Thyroid gland (tissue), 4 donors: Measurements from ENCODE around the gene HOXD8. TPM values are rescaled to one million over a fixed set of nuclear protein-coding genes. Genes with fewer than 3 reads are reported as not detected.

ENCODE experiments used
- DNase-seq, 2 donors: peaks; one replicate each; pipeline ENCODE4 v3.0.0-alpha.2; 2019
- H3K27ac ChIP-seq, 3 donors: fragments of 200-600 bp; sonication (generic); 1 replicate in 2 of 3; 2 replicates in 1 of 3; pipeline ENCODE4 v1.5.1; 2016 to 2019; ENCODE audit warnings: mild to moderate bottlenecking in 1 of 3, moderate library complexity in 1 of 3
- H3K27me3 ChIP-seq: fragments of 200-600 bp; sonication (generic); one replicate; pipeline ENCODE4 v1.5.1; 2019
- H3K36me3 ChIP-seq, 2 donors: fragments of 200-600 bp; sonication (generic); one replicate each; pipeline ENCODE4 v1.5.1; 2016 to 2019
- H3K4me1 ChIP-seq, 2 donors: fragments of 200-600 bp; sonication (generic); one replicate each; pipeline ENCODE4 v1.5.1; 2017 to 2019
- H3K4me3 ChIP-seq, 3 donors: fragments of 200-600 bp; sonication (generic); replicated peaks in 1 of 3; 1 replicate in 2 of 3; 2 replicates in 1 of 3; pipeline ENCODE4 v1.5.1; 2016; ENCODE audit warnings: mild to moderate bottlenecking in 1 of 3
- H3K9me3 ChIP-seq: fragments of 200-600 bp; sonication (generic); one replicate; pipeline ENCODE4 v1.5.1; 2017
- POLR2A ChIP-seq, 2 donors: fragments of 450-650 bp; IDR thresholded peaks; one replicate each; pipeline ENCODE4 v1.6.1; 2017; ENCODE audit warnings: antibody characterized with exemption in 2 of 2, mild to moderate bottlenecking in 2 of 2, moderate library complexity in 1 of 2
- WGBS, 2 donors: methylation state at CpG; one replicate each; pipeline ENCODE4 v1.1.5; 2017; 5-methylcytosine and 5-hydroxymethylcytosine counted together
- intact Hi-C: fragments of 100-400 bp; cut with DNase I; formaldehyde crosslinking; loops from one replicate; pipeline ENCODE4 v1.15.1; 2023
- total RNA-seq, 4 donors: library from RNA; depleted of rRNA; stranded (reverse); fragments of >200 nt; gene quantifications; one replicate each; pipeline ENCODE4 v1.2.3, GENCODE V29; 2016
- TF ChIP-seq, protein P1 (sequence below), 6 experiments: fragments of 200-600 bp in 3 of 6; fragments of 450-650 bp in 3 of 6; sonication (generic) in 3 of 6; IDR thresholded peaks; one replicate each; pipeline ENCODE4 v1.5.1; 2016 to 2019; ENCODE audit warnings: antibody characterized with exemption in 6 of 6, mild to moderate bottlenecking in 2 of 6, inconsistent platforms in 1 of 6, moderate library complexity in 1 of 6

The HOXD8 gene
- total RNA-seq, 4 donors from 2014 or later: 4.1 to 24.9 (median 9.9) TPM

DNA sequence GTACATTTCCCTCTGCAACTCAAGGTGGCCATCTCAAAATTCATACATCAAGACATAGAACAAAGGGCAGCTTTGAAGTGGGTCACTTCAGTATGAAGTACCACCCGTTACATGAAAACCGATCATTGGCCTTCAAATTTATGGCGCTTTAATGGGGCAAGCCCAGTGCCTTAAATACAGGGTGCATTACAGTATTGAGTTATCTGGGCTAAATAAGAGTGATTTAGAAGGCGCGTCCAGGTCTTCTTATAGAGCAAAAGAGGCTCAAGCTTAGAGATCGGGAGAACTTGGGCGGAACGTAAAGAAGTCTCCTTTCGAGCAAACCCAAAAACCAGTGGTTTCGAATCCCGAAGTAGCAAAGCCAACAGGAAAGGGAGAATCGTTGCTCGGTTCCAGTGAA lies 34.7 kb downstream of the HOXD8 start:
- 24 to 42% methylated on average over 13 of the region's 13 CpGs for WGBS, 2 donors
- no peak overlapping the region for H3K4me3 ChIP-seq
- TF ChIP-seq POLR2A (IDR thresholded peaks at IDR 0.05): no peak
- TF ChIP-seq, protein P1, sequence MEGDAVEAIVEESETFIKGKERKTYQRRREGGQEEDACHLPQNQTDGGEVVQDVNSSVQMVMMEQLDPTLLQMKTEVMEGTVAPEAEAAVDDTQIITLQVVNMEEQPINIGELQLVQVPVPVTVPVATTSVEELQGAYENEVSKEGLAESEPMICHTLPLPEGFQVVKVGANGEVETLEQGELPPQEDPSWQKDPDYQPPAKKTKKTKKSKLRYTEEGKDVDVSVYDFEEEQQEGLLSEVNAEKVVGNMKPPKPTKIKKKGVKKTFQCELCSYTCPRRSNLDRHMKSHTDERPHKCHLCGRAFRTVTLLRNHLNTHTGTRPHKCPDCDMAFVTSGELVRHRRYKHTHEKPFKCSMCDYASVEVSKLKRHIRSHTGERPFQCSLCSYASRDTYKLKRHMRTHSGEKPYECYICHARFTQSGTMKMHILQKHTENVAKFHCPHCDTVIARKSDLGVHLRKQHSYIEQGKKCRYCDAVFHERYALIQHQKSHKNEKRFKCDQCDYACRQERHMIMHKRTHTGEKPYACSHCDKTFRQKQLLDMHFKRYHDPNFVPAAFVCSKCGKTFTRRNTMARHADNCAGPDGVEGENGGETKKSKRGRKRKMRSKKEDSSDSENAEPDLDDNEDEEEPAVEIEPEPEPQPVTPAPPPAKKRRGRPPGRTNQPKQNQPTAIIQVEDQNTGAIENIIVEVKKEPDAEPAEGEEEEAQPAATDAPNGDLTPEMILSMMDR (IDR thresholded peaks at IDR 0.05): no peak
- DNase-seq: no peak
- peaks cover 2 to 22% of the 10 kb centered on the region in 2 donors for H3K4me1 ChIP-seq
- H3K27ac ChIP-seq: no peak overlapping the region
- intact Hi-C loops: no loop called here
- H3K9me3 ChIP-seq: no peaks in the 10 kb centered on the region
- H3K36me3 ChIP-seq: no peaks in the 10 kb centered on the region
- peaks cover 63% of the 10 kb centered on the region for H3K27me3 ChIP-seq

DNA sequence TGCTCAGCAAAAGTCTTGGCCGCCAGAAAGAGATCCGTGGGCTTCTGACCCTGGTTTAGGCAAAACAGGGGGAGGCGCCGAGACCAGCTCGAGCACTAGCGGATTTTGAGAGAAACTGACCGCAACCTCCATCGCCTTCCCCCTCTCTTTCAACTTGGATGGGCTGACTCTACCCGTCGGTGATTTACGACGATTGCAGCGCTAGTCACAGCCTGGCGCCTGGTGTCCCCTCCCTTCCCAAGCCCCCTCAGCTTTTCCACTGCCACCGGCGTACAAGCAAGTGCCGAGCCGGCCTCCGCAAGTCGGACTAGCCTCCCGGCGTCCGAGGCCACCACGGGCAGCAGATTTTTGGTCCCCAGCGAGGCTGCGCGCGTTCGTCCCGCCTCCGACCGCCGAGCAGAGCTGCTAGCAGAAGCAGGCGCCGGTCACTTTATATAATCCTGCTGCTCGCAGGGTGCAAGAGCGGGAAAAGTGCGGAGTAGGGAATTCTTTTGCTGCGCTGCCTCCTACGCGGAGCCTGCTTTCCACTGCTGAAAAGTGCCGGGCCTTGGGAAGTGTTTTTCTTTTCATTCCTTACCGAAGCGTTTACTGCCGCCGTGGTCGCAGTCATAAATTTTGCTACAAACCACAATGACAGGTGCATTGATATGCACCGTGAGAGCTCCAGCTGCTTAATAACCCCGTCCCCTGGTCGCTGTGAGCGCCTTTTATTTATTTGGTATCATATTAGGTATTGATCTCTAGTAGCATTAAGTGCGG lies 35.3 kb downstream of the HOXD8 start:
- WGBS, 2 donors: 7 to 36% methylated on average over 50 of the region's 52 CpGs
- no peak overlapping the region for H3K4me3 ChIP-seq

DNA sequence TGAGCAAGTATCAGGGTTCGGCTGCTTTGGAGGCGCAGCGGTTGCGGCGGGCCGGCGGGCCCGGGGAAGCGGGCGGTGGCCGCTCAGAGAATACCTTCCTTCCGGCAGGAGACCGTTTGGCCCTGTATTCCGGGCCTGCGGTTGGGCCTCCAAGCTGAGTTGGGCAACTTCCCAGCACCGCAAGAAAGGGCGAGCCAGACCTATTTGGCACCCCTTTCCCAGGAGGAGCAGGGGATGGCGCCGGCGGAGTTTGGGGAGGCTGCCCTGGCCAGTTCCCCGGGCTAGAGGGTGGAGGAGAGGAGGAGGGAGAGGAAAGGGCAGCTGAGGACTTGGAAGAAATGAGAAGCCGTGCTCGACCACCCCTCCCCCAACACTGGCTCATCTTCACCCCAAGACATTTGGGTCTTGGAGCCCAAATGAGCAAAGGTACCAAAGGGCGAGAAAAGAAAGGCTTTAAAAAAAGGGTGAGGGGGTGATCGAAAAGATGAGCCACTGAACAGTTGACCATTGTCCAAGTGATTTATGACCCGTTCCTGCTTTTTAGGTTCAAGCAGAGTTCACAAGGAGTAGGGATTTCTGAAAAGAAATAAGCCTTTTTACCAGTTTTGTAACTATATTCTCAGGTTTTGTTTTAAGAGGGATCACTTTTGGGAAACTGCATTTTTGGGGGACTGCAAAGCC lies 36.0 kb downstream of the HOXD8 start:
- Histone ChIP-seq H3K4me1 (peaks cover 0 to 10% of the 10 kb centered on the region in 2 donors), H3K4me3 (no peak overlapping the region), H3K27ac (no peak overlapping the region), H3K27me3 (peaks cover 52% of the 10 kb centered on the region), H3K9me3 (no peaks in the 10 kb centered on the region), H3K36me3 (no peaks in the 10 kb centered on the region)
- intact Hi-C loops: no loop called here
- DNase-seq: no peak
- 8 to 30% methylated on average over 24 to 26 of the region's 26 CpGs for WGBS, 2 donors
- no peak for TF ChIP-seq POLR2A (IDR thresholded peaks at IDR 0.05)
- TF ChIP-seq, protein P1 (IDR thresholded peaks at IDR 0.05): no peak

More for the DNA sequence above, 35.3 kb downstream of the HOXD8 start:
- intact Hi-C loops: no loop called here
- no peaks in the 10 kb centered on the region for H3K9me3 ChIP-seq
- H3K27me3 ChIP-seq: peaks cover 59% of the 10 kb centered on the region
- TF ChIP-seq, protein P1 (IDR thresholded peaks at IDR 0.05): no peak
- TF ChIP-seq POLR2A (IDR thresholded peaks at IDR 0.05): no peak
- H3K27ac ChIP-seq: no peak overlapping the region
- H3K36me3 ChIP-seq: no peaks in the 10 kb centered on the region
- H3K4me1 ChIP-seq: peaks cover 2 to 16% of the 10 kb centered on the region in 2 donors
- no peak for DNase-seq

DNA sequence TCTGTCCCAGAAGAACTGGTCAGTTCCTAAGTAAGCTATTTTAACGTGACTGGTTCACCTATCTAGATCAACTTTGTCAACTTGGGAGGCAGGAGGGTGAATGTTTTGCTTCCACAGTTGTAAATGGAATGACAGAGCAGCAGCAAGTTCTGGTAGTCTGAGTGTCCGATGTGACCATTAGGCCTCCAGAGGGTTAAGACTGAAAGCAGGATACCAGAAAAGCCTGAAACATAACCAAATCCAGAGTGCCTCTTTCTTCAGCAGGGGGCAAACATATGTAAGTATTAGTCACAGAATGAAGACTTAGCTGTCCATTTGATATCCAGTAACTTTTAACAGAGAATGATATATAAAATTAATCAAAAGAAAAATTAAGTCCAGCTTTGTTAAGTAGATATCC lies 36.8 kb downstream of the HOXD8 start:
- DNase-seq: no peak
- Histone ChIP-seq H3K36me3 (no peaks in the 10 kb centered on the region), H3K4me3 (no peak overlapping the region), H3K27me3 (peaks cover 46% of the 10 kb centered on the region), H3K4me1 (peaks cover under 1 to 4% of the 10 kb centered on the region in 2 donors), H3K9me3 (no peaks in the 10 kb centered on the region), H3K27ac (no peak overlapping the region)
- TF ChIP-seq, protein P1 (IDR thresholded peaks at IDR 0.05): no peak
- TF ChIP-seq POLR2A (IDR thresholded peaks at IDR 0.05): no peak
- intact Hi-C loops: no loop called here
- 39 to 50% methylated on average over 2 of the region's 2 CpGs for WGBS, 2 donors

DNA sequence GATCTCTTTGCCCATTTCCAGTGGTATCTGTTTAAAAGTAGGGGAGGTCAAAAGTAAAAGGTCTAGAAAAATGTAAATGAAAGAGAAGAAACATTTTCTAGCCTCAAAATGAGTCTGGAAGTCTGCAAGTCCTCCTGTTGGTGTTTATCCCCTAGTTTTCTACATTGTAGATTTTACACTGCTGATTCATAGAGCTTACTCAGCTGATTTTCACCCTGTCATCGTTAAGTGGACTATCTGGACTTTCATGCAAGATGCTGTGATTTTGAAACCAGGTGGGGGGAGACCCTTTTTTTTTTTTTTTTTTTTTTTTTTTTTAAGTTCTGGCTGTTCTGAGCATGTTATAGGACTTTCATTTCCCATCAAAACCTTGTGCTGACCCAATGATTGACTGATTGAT lies 37.9 kb downstream of the HOXD8 start:
- H3K4me1 ChIP-seq: peaks cover 7 to 11% of the 10 kb centered on the region in 2 donors
- no peak overlapping the region for H3K4me3 ChIP-seq
- H3K27ac ChIP-seq: no peak overlapping the region
- peaks cover 51% of the 10 kb centered on the region for H3K27me3 ChIP-seq
- H3K9me3 ChIP-seq: no peaks in the 10 kb centered on the region
- intact Hi-C loops: no loop called here
- no peak for TF ChIP-seq POLR2A (IDR thresholded peaks at IDR 0.05)
- TF ChIP-seq, protein P1 (IDR thresholded peaks at IDR 0.05): no peak
- no peaks in the 10 kb centered on the region for H3K36me3 ChIP-seq
- 63 to 79% methylated on average over 1 of the region's 1 CpG for WGBS, 2 donors
- no peak for DNase-seq
